Stimulated activated CD4-positive, alpha-beta T cell treated with anti-CD3 and anti-CD28 coated beads, Interleukin-1b, Interleukin-23, amount 100 ng/mL, for 48 hours (primary cell): ENCODE results near the gene C10orf67.

Source experiments
- DNase-seq: peaks from one replicate; pipeline ENCODE4 v3.0.0-alpha.2; 2020

Gene C10orf67

DNA sequence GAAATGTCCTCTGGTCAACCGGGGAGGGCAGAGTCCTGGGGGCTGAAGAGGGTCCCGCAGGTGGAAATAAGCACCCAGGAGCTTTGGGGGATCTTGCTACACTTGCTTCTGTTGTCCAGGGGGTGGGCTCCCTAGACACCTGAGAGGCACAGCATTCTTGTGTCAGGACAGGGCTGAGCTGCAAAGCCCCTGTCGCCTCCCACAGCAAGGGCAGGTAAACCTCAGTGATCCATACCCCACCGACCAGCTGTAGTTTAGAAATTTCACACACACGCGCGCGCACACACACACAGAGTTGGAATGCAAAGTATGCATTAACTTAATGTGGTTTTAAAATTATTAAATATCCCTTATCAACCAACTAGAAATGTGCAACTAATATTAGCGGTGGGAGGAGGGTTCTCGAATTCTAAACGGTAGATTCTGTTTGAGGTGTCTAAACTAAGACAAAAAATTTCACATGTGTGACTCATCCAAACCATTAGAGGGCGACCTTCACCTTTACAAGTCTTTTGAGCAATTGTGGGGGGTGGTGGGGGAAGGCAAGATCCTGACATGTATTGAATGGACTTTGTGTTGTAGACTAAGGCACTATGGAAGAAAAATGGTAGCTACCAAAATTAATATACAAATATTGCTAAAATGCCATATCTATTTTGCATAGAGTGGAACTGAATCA is 186.8 kb downstream of the C10orf67 start:
- no peak for DNase-seq

DNA sequence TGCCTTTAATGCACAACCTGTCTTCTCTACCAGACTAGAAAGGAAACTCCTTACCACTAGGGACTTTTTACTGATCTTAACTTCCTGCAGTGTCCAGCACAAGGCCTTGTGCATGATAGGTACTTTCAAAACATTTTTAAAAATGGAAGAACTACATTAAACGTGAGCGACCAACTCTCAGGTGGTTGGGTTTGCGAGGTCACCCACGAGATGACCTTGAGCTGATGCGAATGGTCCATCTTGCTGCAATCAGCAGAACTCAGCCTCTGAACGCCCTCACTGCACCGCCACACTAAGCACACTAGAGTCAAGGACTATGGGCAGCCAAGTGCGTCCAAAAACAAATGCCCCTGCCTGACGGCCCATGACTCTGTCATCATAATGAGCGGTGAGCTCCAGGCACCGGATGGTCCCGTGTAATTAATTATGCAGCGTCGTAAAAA is 187.3 kb downstream of the C10orf67 start:
- DNase-seq = no peak

GRCh38 chr10:23156447-23157150 is 188.0 kb downstream of the C10orf67 start:
- no peak for DNase-seq

GRCh38 chr10:23155169-23155568 is 189.4 kb downstream of the C10orf67 start:
- no peak for DNase-seq
